ENCODE data around the gene HNRNPH3. TPM values are rescaled to one million over a fixed set of nuclear protein-coding genes. Genes with fewer than 3 reads are reported as not detected.

The HNRNPH3 gene
- total RNA-seq, 3 donors from 2014 or later (not counting 1 experiment from before 2014, with no cell fraction given) = 132 to 162 (median 142) TPM

DNA sequence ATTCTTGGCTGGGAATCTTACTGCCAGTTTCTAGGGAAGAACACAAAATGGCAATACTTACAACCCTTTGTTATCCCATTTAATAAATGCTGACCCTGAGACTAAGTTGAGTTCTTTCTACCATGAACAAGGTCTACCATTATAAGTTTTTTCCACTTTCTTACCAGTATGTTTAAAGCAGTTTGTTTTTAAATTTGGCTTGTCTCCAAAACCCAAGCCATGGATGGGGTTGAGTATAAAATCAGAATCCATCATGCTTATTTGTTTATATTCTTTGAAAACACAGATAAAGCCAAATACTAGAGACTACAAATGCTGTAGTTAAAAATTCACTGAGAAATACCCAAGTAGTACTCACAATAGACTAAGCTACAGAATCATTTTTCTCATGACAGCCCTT lies 41.1 kb upstream of the HNRNPH3 start:
- H3K36me3 ChIP-seq (ENCODE audit: control insufficient read depth, insufficient read depth, low read length) = no peaks in the 10 kb centered on the region
- H3K9me3 ChIP-seq (ENCODE audit: control insufficient read depth, insufficient read depth, low read length) = no peaks in the 10 kb centered on the region
- H3K4me3 Mint-ChIP-seq = no peak overlapping the region
- no peak overlapping the region for H3K27ac ChIP-seq (ENCODE audit: low read length)
- H3K27me3 ChIP-seq (ENCODE audit: control insufficient read depth, insufficient read depth, low read length) = no peaks in the 10 kb centered on the region
- no peaks in the 10 kb centered on the region for H3K27me3 Mint-ChIP-seq (ENCODE audit: low read depth in 2 of 2)
- H3K27ac Mint-ChIP-seq = no peak overlapping the region
- ATAC-seq (no peak), DNase-seq (no peak)
- H3K4me1 ChIP-seq (ENCODE audit: control insufficient read depth, insufficient read depth, low read length) = no peaks in the 10 kb centered on the region
- no peaks in the 10 kb centered on the region for H3K4me1 Mint-ChIP-seq
- intact Hi-C loops (cut with micrococcal nuclease) = no loop called here
- no peaks in the 10 kb centered on the region for H3K36me3 Mint-ChIP-seq
- H3K9me3 Mint-ChIP-seq = no peaks in the 10 kb centered on the region
- no peak for TF ChIP-seq CTCF (IDR thresholded peaks at IDR 0.05)
- H3K4me3 ChIP-seq (ENCODE audit: low read length) = no peak overlapping the region

- Histone ChIP-seq H3K36me3 (ENCODE audit: control insufficient read depth, insufficient read depth, low read length) (no peaks in the 10 kb centered on the region), H3K9me3 (ENCODE audit: control insufficient read depth, insufficient read depth, low read length) (no peaks in the 10 kb centered on the region), H3K27ac (ENCODE audit: low read length) (no peak overlapping the region), H3K27me3 (ENCODE audit: control insufficient read depth, insufficient read depth, low read length) (no peaks in the 10 kb centered on the region), H3K4me3 (ENCODE audit: low read length) (no peak overlapping the region), H3K4me1 (ENCODE audit: control insufficient read depth, insufficient read depth, low read length) (peaks cover 5% of the 10 kb centered on the region)
- Mint-ChIP-seq H3K4me3 (no peak overlapping the region), H3K9me3 (no peaks in the 10 kb centered on the region), H3K36me3 (no peaks in the 10 kb centered on the region), H3K27me3 (ENCODE audit: low read depth in 2 of 2) (no peaks in the 10 kb centered on the region), H3K27ac (no peak overlapping the region), H3K4me1 (no peaks in the 10 kb centered on the region)
- ATAC-seq (no peak), DNase-seq (no peak)
- 89% methylated on average over 9 of the region's 9 CpGs for WGBS (ENCODE audit: insufficient coverage)
- TF ChIP-seq CTCF (IDR thresholded peaks at IDR 0.05) = no peak
- intact Hi-C loops (cut with micrococcal nuclease) = no loop called here
These were observed 34.8 kb upstream of the HNRNPH3 start for GRCh38 chr10:68296843-68297663.

DNA sequence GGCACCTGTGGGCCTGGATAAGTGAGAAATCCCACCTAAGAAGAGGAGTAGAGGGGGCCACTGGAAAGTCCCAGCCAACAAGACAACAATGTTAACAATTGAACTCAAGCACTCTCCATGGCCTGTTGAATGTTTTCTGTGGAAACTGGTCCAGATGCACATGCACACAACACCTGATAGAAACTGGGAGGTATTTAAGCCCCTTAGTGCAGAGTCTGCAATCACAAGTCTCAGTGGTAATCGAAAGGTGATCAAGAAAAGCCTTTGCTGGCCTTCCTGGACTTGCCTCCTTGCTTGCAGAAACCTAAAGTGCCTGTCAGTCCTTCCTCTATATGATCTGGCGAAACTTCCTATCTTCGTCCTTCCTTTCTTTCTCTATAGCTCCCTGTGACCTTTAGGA lies 30.6 kb upstream of the HNRNPH3 start:
- peaks cover 5% of the 10 kb centered on the region for H3K4me1 ChIP-seq (ENCODE audit: control insufficient read depth, insufficient read depth, low read length)
- no peak overlapping the region for H3K27ac ChIP-seq (ENCODE audit: low read length)
- no peaks in the 10 kb centered on the region for H3K9me3 Mint-ChIP-seq
- H3K27ac Mint-ChIP-seq = no peak overlapping the region
- no peaks in the 10 kb centered on the region for H3K36me3 ChIP-seq (ENCODE audit: control insufficient read depth, insufficient read depth, low read length)
- no peaks in the 10 kb centered on the region for H3K27me3 ChIP-seq (ENCODE audit: control insufficient read depth, insufficient read depth, low read length)
- no peaks in the 10 kb centered on the region for H3K36me3 Mint-ChIP-seq
- no peaks in the 10 kb centered on the region for H3K4me1 Mint-ChIP-seq
- H3K4me3 ChIP-seq (ENCODE audit: low read length) = no peak overlapping the region
- no peaks in the 10 kb centered on the region for H3K9me3 ChIP-seq (ENCODE audit: control insufficient read depth, insufficient read depth, low read length)
- no peak for TF ChIP-seq CTCF (IDR thresholded peaks at IDR 0.05)
- DNase-seq (no peak), ATAC-seq (no peak)
- intact Hi-C loops (cut with micrococcal nuclease) = loop anchor here (5.0 kb wide), 1 partner anchor 444 kb away; no protein-coding TSS in a partner anchor
- no peak overlapping the region for H3K4me3 Mint-ChIP-seq
- 82% methylated on average over 3 of the region's 3 CpGs for WGBS (ENCODE audit: insufficient coverage)
- no peaks in the 10 kb centered on the region for H3K27me3 Mint-ChIP-seq (ENCODE audit: low read depth in 2 of 2)

All from natural killer cell (primary cell).